NOMO-1 treated with DMSO at 0.1 percent for 48 hours (cell line): Measurements from ENCODE around the gene SRSF8.

Source experiments
- DNase-seq: peaks from one replicate; lab custom pipeline; 2025; ENCODE audit not compliant: unreplicated experiment; lab: John Stamatoyannopoulos, UW

SRSF8 gene

DNA sequence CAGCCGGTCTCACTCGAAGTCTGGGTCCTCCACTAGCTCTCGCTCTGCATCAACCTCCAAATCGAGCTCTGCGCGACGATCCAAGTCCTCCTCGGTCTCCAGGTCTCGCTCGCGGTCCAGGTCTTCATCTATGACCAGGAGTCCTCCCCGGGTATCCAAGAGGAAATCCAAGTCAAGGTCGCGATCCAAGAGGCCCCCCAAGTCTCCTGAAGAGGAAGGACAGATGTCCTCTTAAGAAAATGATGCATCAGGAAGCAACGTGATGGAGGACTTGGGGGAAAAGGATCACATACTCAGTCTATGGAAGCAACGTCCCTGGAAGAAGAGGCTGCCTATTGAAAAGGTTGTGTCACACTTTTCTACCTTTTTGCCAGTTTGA is 1.1 kb downstream of the SRSF8 start:
- peak; percentile 52 for DNase-seq

DNA sequence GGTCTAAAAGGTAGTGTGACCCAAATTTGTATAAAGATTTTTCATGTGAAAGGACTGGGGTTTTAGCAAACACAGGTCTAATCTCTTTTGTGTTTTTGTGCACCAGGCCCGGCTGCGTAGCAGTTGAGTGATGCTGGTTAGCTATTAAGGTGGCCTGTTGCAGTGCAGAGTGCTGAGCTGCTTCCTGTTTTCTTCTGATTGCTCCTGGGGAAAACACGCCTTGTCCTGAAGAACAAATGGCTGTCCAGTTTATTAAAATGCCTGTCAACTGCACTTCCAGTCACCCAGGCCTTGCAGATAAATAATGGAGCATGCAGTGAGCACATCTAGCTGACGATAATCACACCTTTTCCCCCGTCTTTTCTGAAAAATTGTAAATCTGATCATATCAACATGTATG is 1.8 kb downstream of the SRSF8 start:
- peak; percentile 97 for DNase-seq

DNA sequence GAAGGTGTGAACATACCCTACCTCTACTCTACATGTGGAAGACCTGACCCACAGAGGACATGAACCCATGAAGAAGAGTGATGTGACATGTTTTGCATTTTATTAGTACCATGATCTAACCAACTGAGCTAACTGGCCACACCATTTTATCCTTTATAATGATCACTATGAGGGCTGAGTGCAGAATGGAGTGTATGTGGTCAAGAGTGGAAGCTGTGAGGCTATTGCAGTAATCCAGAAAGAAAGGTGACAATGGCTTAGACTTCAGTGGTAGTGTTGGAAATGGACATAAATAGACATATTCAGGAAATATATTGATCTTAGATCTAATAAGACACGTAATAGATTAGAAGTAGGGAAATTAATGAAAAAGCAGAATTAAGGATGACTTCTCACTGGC is 3.8 kb downstream of the SRSF8 start:
- no peak for DNase-seq

DNA sequence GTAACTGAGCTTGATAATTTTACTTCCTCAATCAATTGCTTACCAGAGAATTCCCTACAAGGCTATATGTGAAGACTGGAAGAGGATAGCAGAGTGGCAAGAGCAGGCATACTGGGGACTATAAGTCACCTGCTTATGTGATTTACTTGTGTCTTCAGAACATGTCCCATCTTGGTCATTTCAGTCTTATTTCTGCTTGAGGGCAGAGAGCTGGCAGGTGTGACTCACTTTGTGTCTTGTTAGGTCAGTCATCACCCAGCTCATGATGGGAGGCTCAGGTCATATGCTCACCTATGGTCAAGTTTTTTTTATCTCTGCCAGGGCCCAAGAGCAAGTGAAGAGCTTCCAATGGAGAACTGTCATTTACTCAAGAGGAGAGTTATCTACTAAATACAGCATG is 6.2 kb downstream of the SRSF8 start:
- DNase-seq = no peak

DNA sequence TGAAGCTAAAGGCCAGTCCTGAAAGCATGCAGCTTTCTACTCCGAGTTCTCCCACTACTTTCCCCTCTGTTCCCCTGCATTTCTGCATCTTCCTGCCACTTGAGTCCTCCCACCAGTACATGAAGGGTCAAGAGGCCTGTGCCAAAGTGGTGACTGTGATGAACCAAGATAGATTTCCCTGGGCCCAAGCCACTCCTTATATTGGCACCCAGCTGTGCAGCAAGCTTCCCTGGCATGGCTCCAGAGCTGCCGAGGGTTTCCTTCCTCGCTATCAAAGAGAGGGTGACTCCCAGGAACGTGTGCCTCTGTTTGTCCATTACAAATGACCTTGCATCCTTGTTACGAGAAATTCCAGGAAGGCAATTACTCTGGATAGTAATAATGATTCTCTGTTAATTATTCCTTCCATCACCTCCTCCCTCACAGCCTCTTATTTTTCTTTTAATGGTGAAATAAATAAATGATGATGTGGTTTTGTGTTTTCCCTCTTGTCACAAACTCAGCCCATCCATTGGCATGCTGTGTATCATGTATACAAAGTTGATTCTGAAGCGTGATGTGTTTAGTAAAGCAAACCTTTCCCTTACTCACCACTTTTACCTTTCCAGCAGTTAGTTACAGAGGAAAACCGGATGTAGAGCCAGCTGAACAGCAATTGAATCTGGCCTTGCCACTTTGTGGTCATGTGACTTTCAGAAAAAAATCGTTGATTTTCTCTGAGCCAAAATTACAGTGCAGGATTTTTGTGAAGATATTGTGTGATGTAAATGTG is 8.3 kb downstream of the SRSF8 start:
- DNase-seq = no peak

DNA sequence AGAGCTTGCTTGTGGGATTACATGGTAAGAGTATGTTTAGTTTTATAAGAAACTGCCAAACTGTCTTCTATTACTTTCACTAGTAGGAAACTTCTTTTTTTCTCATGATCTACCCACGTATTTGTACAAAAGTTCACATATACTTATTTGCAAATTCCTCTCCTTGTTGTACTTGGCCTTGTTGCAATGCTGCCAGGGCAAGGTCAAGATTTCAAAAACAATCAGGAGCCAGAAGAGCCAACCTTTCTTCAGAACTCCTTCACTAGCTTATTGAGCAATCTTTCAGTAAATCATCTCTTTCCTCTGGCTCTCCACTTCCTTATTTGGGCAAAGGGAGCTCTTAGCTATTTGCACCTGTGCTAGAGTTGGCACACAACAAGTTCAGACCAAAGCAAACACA is 9.7 kb downstream of the SRSF8 start:
- peak; percentile 89 for DNase-seq

DNA sequence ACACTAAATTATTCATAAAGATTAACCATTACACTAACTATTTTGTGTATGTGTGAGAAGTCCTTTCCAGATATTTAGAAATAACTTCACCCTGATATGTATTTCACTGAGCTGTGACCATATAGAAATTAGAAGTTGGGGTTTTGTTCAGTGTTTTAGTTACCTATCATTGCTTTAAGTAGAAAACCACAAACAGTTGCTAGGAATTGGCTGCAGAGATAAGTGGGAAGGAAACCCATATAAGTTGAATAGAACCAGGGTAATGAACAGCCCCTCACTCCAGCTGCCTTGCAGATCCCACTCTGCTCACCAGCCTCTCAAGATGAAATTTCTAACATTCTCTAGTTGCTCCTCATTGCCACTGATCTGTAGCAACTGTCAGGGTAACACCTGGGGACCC is 10.3 kb downstream of the SRSF8 start:
- no peak for DNase-seq

DNA sequence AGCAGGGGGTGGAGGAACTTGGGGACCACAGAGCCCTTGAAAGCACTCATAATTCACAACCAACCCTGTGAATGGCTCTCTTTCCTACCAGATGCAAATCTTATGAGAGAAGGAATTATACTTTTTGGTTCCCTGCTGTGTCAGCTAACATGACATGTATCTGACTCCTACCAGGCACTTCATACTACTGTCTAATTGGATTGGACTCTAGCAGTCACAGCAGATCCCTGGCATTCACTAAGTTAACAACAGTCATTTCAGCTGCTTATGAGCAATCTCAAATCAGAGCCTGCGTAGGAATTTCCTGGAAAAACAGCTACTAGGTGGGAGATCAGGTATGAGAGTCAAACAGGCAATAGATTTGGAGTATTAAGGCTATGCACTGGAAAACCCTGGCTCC is 11.8 kb downstream of the SRSF8 start:
- DNase-seq = no peak

DNA sequence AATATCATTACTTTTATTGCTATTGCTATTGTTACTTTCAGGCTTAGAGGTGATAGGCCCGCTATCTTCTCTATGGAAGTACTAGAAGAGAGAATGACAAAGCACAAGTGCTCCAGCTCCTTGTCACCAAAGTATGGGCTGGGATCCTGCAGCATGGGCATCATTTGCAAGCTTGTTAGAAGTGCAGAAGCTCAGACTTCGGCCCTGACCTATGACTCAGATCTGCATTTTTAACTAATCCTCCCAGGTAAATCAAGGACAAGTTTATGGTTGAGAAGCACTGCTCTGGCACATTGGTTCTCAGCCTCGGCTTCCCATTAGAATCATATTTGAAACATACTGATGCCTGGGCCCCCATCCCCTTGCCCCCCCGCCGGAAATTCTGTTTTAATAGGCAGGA is 14.3 kb downstream of the SRSF8 start:
- no peak for DNase-seq

DNA sequence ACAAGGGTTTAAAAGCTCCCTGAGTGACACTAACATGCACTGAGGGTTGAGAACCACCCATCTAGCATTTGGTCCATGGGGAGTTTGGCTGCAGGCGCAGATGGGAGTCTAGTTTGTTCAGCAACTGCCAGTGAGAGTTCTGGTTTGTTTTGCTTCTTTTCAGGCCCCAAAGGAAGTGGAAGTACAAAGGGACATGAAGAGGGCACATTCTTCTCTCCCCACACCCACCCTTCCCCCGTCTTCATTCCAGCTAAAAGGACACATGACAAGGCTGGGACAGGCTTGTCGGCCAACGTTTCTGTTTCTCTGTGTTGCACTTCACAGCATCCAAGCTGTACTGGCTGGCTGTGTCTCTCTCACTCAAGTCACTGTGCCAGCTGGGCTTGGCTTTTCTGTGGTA is 14.7 kb downstream of the SRSF8 start:
- no peak for DNase-seq

DNA sequence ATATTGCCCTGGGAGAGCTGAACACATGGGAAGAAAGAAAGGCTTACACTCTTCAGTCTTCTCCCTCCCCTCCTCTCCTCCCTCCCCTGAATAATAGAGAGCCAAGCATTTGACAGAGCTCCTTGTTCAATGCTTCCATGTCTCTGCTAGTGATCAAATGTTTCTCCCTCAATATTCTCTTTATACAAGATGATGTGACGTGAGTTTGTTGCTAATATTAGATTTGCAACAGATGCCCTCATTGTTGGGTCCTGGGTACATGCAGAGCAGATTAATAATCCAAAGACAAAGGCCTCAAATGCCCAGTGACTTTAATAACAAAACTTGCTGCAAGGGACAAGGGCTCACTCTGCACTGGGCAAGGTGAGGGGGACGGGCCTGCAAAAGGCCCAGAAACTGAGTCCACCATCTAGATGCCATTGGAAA is 15.9 kb downstream of the SRSF8 start:
- no peak for DNase-seq

DNA sequence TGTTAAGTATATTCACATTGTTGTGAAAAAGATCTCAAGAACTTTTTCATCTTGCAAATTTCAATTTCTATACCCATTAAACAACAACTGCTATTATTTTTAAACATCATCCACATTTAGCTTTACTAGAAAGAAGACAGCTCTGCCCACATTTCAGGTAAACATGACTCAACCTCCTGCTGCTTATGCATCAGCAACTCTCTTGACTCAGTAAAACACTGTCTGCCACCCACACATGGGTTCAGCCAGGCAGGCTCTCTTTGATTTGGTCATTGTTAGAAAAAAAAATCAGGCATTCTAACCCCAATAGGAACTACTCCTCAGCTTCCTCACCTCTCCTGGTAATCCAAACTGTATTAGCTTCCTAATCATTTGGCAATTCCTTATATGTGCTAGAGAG is 17.8 kb downstream of the SRSF8 start:
- no peak for DNase-seq

DNA sequence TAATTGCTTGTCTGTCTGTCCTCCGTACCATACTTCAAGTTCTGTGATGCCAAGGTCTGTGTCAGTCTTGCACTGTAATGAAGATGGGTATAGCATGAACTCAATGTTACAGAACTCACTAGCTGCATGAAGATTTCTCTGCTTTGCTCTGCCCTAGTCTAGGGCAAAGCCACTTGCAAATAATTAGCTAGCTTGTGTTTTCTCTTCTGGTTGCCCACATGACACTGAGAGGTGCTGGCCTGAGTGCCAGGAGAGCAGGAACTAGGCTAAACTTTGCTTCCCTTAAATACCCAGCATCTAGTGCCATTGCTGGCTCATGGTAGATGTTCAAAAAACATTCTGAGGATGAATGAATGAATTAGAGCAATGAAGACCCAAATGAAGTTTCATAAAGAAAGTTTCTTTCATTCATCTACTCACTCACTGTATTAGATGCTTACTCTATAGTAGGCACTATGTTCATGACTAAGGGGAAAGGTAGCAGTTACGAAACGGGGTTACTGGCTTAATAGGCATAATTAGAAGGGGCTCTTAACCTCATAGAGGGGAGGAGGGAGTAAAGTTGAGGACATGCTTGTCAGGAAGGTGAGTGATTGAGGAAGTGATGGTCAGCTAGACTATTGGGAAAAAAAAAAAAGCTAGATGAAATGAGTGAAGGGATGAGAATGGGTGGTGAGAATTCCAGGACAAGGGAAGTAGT is 18.5 kb downstream of the SRSF8 start:
- peak; percentile 22 for DNase-seq

DNA sequence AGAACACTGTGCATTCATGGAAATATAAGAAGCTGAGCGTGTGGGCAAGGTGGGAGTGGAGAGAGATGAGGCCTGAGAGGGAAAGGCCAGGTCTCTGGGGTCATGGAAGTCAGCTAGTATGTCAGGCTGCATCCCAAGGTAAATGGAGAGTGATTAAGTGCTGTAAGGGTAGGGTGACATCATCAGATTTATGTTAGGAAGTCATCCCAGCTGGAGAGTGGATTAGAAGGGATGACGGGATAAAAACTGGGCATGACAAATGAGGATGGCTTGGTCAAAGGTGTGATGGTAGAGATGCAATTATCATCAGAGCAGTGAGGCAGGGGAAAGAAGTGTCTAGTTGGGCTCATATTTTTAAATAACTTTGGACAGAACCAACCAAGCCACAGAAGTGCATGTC is 19.4 kb downstream of the SRSF8 start:
- DNase-seq = no peak

DNA sequence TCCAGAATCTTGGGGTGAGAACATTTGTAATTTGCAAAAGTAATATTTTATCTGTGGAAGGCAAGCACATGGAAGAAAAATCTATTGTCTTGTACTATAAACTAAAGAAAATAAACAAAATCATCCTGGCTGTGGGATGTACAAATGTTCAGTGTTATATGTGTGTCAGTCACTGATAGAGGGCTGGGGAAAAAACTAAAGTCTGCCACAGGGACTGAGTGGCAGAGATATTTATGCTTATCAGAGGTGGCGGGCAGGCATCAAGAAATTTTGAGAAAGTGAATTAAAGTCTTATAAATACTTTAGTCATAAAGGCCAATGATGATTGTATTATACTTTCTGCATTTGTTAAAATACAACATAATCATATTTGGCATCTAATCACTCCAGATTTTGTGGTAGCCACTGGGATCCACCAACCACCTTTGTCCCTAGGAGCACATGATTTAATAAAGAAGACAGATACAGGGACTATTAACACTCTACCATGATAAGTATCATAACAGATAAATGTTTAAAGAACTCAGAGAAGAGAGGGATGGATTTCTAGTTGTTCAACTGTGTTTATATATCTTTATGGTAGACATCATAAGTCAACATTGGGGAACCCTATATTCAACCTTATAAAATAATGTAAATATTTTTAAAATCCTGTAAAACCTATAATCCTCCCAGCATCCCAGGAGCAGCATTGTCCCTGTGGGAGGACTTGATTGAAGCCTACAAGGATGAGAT is 20.3 kb downstream of the SRSF8 start:
- DNase-seq = no peak

DNA sequence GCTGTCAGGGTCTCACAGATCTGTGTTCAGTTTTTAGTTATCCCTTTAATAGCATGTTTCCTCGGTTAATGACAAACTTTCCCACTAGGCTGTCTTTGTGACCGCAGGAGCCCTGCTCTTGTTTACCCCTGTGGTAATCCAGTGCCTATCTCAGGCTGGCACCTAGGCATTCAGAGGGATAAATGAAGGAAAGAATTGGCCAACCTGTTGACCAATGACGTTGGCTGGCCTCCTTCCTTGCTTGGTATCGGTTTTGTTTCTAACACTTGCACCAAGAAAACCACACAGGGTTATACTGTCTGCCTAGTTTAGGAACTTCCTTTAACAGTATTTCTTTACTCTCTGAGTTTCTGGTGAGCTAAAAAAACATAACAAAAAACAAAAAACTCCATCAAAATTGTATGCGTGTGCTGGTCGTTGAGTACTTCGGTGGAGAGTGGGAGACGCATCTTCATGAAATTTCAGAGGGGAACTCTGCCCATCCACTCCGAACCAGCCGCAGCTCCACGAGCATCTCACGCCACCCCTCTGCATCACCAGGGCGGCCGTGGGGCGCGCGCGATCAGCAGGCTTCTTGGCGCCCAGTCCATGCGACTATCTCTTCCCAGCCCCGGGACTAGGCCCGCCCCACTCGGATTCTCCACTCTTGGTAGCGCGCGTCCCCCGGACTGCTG is 22.4 kb downstream of the SRSF8 start:
- peak; percentile 72 for DNase-seq

DNA sequence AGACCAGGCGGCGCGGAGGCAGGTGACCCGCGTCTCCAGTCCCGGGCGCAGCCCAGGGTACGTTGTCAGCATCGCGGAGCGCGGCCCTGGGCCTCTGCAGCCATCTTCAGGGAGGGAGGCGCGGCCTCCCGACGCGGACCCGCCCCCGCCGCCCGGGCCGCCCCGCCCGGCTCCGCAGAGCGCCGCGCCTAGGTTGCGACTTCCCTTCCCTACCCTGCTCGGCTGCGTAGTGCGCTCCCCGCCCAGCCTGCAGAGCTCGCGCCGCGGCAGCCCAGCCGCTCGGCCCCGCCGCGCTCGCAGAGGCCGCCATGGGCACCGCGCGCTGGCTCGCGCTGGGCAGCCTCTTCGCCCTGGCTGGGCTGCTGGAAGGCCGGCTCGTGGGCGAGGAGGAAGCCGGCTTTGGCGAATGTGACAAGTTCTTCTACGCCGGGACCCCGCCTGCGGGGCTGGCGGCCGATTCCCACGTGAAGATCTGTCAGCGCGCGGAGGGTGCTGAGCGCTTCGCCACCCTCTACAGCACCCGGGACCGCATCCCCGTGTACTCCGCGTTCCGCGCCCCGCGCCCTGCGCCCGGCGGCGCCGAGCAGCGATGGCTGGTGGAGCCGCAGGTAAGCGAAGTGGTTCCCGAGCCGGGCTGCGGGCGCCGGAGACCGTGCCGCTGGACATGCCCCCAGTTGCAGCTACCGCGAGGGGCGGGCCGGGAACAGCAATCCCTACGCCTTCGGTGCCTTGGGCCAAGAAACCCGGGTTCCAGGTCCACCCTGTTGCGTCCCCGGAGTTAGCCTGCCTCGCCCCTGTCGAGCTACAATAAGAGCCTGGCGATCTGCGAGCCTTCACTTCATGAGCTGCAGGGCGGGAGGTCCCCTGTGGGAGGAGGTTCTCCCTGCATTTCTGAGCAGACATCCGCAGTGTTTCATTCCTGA is 23.2 kb downstream of the SRSF8 start, which contains the start of gene ENDOD1:
Gene ENDOD1, plus strand, starts transcription at position 227 of the 923 bp plus-strand sequence. Its CDS starts 82 bp downstream, at position 309.
- DNase-seq = peak; percentile 78

DNA sequence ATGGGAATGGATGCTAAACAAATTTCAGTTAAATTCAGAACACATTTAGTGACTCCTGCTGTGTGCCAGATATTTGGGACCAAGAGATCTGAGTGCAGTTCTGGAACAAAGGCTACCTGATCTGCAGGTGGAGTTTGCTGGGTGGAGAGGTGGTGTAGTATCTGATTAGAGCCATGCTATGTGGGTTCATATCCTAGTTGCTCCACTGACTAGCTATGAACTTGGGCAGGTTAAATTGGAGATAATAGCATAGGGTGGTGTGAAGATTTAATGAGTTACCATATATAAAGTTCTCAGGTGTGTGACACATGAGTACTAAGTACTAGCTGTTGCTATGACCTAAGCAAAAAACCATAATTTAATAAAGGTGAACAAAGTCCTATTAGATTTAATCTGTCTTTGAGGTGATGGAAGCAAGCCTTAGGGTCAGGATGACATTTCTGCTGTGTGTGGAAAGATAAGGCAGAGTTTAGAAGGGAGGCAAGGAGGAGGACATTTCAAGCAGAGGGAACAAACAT is 25.0 kb downstream of the SRSF8 start:
- no peak for DNase-seq

DNA sequence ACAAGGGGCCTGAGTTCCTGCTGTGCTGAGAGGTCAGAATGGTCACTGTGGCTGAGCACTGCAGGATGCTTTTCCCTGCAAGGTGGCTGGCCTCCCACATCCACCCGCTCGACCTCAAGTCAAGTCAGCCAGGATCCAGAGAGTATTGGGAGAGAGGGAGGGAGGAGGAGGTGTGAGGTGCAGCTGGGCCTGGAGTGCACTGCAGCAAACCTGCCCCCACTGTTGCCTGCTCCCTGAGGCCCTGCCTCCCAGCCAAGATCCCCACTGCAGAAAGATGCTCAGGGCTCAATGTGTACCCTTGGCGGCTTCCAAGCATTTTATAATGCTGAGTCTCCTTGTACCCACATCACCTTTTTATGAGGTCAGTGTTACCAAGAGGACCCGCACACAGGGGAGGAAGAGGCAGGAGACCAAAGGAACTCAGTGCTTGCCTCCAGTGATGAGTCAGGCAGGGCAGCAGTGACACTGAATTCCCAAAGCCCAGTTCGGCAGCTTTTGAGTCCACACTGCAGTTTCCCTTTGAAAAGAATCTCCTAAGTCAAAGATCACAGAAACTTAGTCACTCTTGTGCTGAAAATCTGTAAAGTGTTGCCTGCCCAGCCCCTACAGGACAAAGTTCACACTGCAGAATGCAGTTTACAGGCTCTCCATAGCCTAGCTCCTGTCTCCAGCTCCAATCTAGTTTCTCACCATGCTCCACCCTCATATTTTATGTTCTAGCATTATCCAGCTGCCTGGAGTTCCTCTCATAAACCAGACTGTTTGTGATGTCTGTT is 26.0 kb downstream of the SRSF8 start:
- DNase-seq = peak; percentile 30
